ENCODE measurements around the gene SLC7A5.

GRCh38 chr16:87840271-87840978 is 28.9 kb downstream of the SLC7A5 start:
- no peak for TF ChIP-seq CTCF (conservative IDR thresholded peaks at IDR 0.05; ENCODE audit: low read length)
- no peak for TF ChIP-seq EZH2phosphoT487 (IDR thresholded peaks at IDR 0.05; ENCODE audit: borderline replicate concordance)

Measured in Loucy (cell line).